SU-DHL-6 (cell line): Measurements from ENCODE around the gene YPEL4.

Experiments
- CTCF ChIP-seq: fragments of 200-600 bp; sonication (generic); IDR thresholded peaks from one replicate; pipeline ENCODE4 v1.5.1; 2017; ENCODE audit warnings: antibody characterized with exemption, mild to moderate bottlenecking, low read length, moderate library complexity; ENCODE audit not compliant: insufficient read depth, poor library complexity, severe bottlenecking
- EZH2phosphoT487 ChIP-seq: fragments of 200-600 bp; sonication (generic), shearing (Covaris generic); conservative IDR thresholded peaks from 2 replicates; pipeline ENCODE4 v1.6.1; 2018; ENCODE audit warnings: mild to moderate bottlenecking, antibody characterized with exemption, low read length, moderate library complexity, mixed read lengths

DNA sequence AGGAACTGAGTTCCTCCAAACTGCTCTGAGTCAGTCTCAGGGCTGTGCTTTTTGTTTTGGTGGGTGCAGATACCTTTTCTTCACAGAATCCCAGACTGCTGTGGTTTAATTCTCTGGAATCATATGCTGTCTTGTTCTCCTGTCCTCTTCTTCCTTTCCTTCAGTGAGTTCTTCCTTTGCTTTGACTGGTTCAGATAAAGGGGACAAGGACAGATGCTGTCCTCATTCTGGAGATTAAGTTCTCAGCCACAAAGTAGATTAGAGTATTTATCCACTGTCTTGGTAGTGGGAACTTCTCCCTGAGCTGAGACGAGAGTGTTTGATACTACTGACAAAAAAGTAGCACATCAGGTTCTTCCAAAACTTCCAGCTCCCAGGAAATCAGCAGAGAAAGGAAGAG, 31.5 kb upstream of the YPEL4 start:
- TF ChIP-seq CTCF = no peak
- TF ChIP-seq EZH2phosphoT487 = no peak
